H1 (cell line): ENCODE measurements around the gene JOSD2. TPM values are rescaled to one million over a fixed set of nuclear protein-coding genes. Genes with fewer than 3 reads are reported as not detected.
A peak's percentile ranks its signal among the peaks of the same experiment; 100 is the strongest.

Experiments used
- CTCF ChIA-PET: fragments of 300-600 bp; sonication (Branson Sonifier 250); formaldehyde crosslinking; loops from one replicate; lab custom pipeline; 2021; ENCODE audit not compliant: partially characterized antibody; lab: Charles Lee
- POLR2A ChIA-PET: fragments of 300-600 bp; sonication (Branson Sonifier 250); formaldehyde crosslinking; loops from one replicate; lab custom pipeline; 2021; ENCODE audit warnings: inconsistent platforms; ENCODE audit not compliant: partially characterized antibody; lab: Charles Lee
- DNase-seq, 2 experiments: peaks; one replicate each; pipeline versions ENCODE4 v3.0.0 to v3.0.0-alpha.2; 2010 to 2022; ENCODE audit warnings: low spot score in 2 of 2, low read depth in 1 of 2, mixed read lengths in 1 of 2
- FAIRE-seq: peaks from 2 replicates; lab custom pipeline; 2011; peaks lifted over from hg19 to GRCh38; lab: Jason Lieb, UNC
- H2AFZ ChIP-seq: 2 replicates; pipeline ENCODE4 v1.8.1; 2012; ENCODE audit warnings: low read length, inconsistent platforms
- H2AK5ac ChIP-seq: 2 replicates; pipeline ENCODE4 v1.6.1; 2013; ENCODE audit warnings: low read depth, low read length
- H2BK120ac ChIP-seq: replicated peaks from 2 replicates; pipeline ENCODE3; 2013; ENCODE audit warnings: low read depth, low read length, inconsistent platforms
- H2BK12ac ChIP-seq: 2 replicates; pipeline ENCODE4 v1.6.1; 2013; ENCODE audit warnings: low read depth, low read length
- H2BK15ac ChIP-seq: 2 replicates; pipeline ENCODE4 v1.6.1; 2013; ENCODE audit warnings: low read length
- H2BK20ac ChIP-seq: 2 replicates; pipeline ENCODE4 v1.6.1; 2013; ENCODE audit warnings: low read length
- H2BK5ac ChIP-seq: 2 replicates; pipeline ENCODE4 v1.6.1; 2013; ENCODE audit warnings: low read depth, low read length
- H3K14ac ChIP-seq: 2 replicates; pipeline ENCODE4 v1.6.1; 2013; ENCODE audit warnings: inconsistent platforms; ENCODE audit not compliant: insufficient read length
- H3K18ac ChIP-seq: 2 replicates; pipeline ENCODE4 v1.6.1; 2013; ENCODE audit warnings: low read length; ENCODE audit errors: extremely low read depth
- H3K23ac ChIP-seq: 2 replicates; pipeline ENCODE4 v1.6.1; 2013; ENCODE audit warnings: inconsistent platforms; ENCODE audit not compliant: insufficient read length
- H3K23me2 ChIP-seq: 2 replicates; pipeline ENCODE4 v1.6.1; 2013; ENCODE audit warnings: low read depth, low read length
- H3K27ac ChIP-seq: 2 replicates; pipeline ENCODE4 v1.6.1; 2011; ENCODE audit warnings: low read depth, low read length, inconsistent platforms
- H3K27me3 ChIP-seq, 4 experiments: replicated peaks in 1 of 4; 1 replicate in 1 of 4; 2 replicates in 3 of 4; pipeline versions ENCODE4 v1.6.1 to v1.8.1; 2011 to 2013; ENCODE audit warnings: low read length in 3 of 4, mild to moderate bottlenecking in 3 of 4, inconsistent platforms in 2 of 4, mixed read lengths in 2 of 4, moderate library complexity in 1 of 4; ENCODE audit not compliant: control insufficient read depth in 3 of 4, insufficient read depth in 3 of 4; ENCODE audit errors: extremely low read depth in 1 of 4
- H3K36me3 ChIP-seq, 4 experiments: 2 replicates each; pipeline versions ENCODE4 v1.6.1 to v1.8.1; 2011 to 2013; ENCODE audit warnings: mild to moderate bottlenecking in 4 of 4, low read length in 3 of 4, moderate library complexity in 2 of 4, control low read depth in 1 of 4, inconsistent platforms in 1 of 4; ENCODE audit not compliant: insufficient read depth in 4 of 4, control insufficient read depth in 2 of 4
- H3K4ac ChIP-seq: replicated peaks from 2 replicates; pipeline ENCODE3; 2013; ENCODE audit warnings: low read length, low read depth, mixed read lengths, inconsistent platforms; ENCODE audit not compliant: insufficient read length
- H3K4me1 ChIP-seq, 4 experiments: replicated peaks in 1 of 4; 1 replicate in 1 of 4; 2 replicates in 3 of 4; pipeline versions ENCODE4 v1.6.1 to v1.8.1; 2011 to 2013; ENCODE audit warnings: low read length in 3 of 4, inconsistent platforms in 2 of 4, mixed read lengths in 1 of 4; ENCODE audit not compliant: insufficient read depth in 4 of 4, control insufficient read depth in 3 of 4
- H3K4me2 ChIP-seq, 2 experiments: 2 replicates each; pipeline versions ENCODE4 v1.6.1 to v1.8.1; 2011 to 2013; ENCODE audit warnings: low read depth in 2 of 2, low read length in 2 of 2, control low read depth in 1 of 2, inconsistent platforms in 1 of 2, mild to moderate bottlenecking in 1 of 2; ENCODE audit not compliant: insufficient read depth in 1 of 2
- H3K4me3 ChIP-seq, 4 experiments: fragments of 200-600, 300-600 bp in 1 of 4; sonication (generic), shearing (Covaris generic), sonication (Bioruptor Twin) in 1 of 4; 2 replicates each; pipeline versions ENCODE4 v1.5.1 to v1.8.1; 2011 to 2016; ENCODE audit warnings: low read length in 4 of 4, low read depth in 3 of 4, control low read depth in 2 of 4, inconsistent platforms in 2 of 4, mild to moderate bottlenecking in 2 of 4, mixed read lengths in 1 of 4, moderate library complexity in 1 of 4; ENCODE audit not compliant: insufficient read depth in 2 of 4; ENCODE audit errors: extremely low read depth in 1 of 4
- H3K56ac ChIP-seq: replicated peaks from 2 replicates; pipeline ENCODE3; 2013; ENCODE audit warnings: low read depth, mild to moderate bottlenecking, mixed read lengths, low read length, inconsistent platforms; ENCODE audit not compliant: insufficient read length
- H3K79me1 ChIP-seq: 2 replicates; pipeline ENCODE4 v1.6.1; 2013; ENCODE audit warnings: low read depth, low read length, control low read depth
- H3K79me2 ChIP-seq, 2 experiments: 2 replicates each; pipeline versions ENCODE4 v1.6.1 to v1.8.1; 2012 to 2013; ENCODE audit warnings: low read length in 2 of 2, mild to moderate bottlenecking in 2 of 2, inconsistent platforms in 1 of 2; ENCODE audit not compliant: insufficient read depth in 2 of 2, control insufficient read depth in 1 of 2
- H3K9ac ChIP-seq, 4 experiments: replicated peaks in 1 of 4; 1 replicate in 1 of 4; 2 replicates in 3 of 4; pipeline versions ENCODE4 v1.6.1 to v1.8.1; 2011 to 2013; ENCODE audit warnings: low read depth in 3 of 4, low read length in 3 of 4, control low read depth in 2 of 4, mild to moderate bottlenecking in 2 of 4, moderate library complexity in 2 of 4, inconsistent platforms in 1 of 4; ENCODE audit errors: extremely low read depth in 1 of 4
- H3K9me3 ChIP-seq, 2 experiments: 2 replicates each; pipeline versions ENCODE4 v1.6.1 to v1.8.1; 2012 to 2013; ENCODE audit warnings: mild to moderate bottlenecking in 2 of 2, moderate library complexity in 2 of 2, control low read depth in 1 of 2, inconsistent platforms in 1 of 2, low read depth in 1 of 2, low read length in 1 of 2, mixed read lengths in 1 of 2; ENCODE audit not compliant: insufficient read depth in 2 of 2
- H4K20me1 ChIP-seq, 2 experiments: replicated peaks in 1 of 2; 2 replicates each; pipeline versions ENCODE3 to v1.8.1; 2011 to 2013; ENCODE audit warnings: inconsistent platforms in 2 of 2, low read length in 2 of 2, mild to moderate bottlenecking in 1 of 2; ENCODE audit not compliant: insufficient read depth in 2 of 2, control insufficient read depth in 1 of 2
- H4K5ac ChIP-seq: 2 replicates; pipeline ENCODE4 v1.6.1; 2013; ENCODE audit warnings: low read length, low read depth, mixed read lengths, inconsistent platforms; ENCODE audit not compliant: insufficient read length
- H4K8ac ChIP-seq: 2 replicates; pipeline ENCODE4 v1.8.0; 2013; ENCODE audit warnings: mild to moderate bottlenecking, moderate library complexity, low read length, inconsistent platforms; ENCODE audit not compliant: insufficient read depth; ENCODE audit errors: extremely low read depth
- H4K91ac ChIP-seq: replicated peaks from 2 replicates; pipeline ENCODE3; 2013; ENCODE audit warnings: low read length, mixed read lengths, inconsistent platforms; ENCODE audit not compliant: insufficient read length
- ASH2L ChIP-seq: fragments of 200-600, 300-600 bp; sonication (generic); IDR thresholded peaks from one replicate; pipeline ENCODE4 v1.7.1; 2017; ENCODE audit warnings: low read length
- BRCA1 ChIP-seq: IDR thresholded peaks from 2 replicates; pipeline ENCODE4 v1.6.1; 2012; ENCODE audit warnings: low read depth, low read length, improper control_type of control experiment
- CBX5 ChIP-seq: fragments of 300-800, 300-1000 bp; sonication (generic); IDR thresholded peaks from 2 replicates; pipeline ENCODE4 v1.7.1; 2016; ENCODE audit warnings: antibody characterized with exemption, low read length, low read depth
- CHD2 ChIP-seq: IDR thresholded peaks from 2 replicates; pipeline ENCODE4 v1.6.1; 2012; ENCODE audit warnings: low read length, improper control_type of control experiment
- CREB1 ChIP-seq: IDR thresholded peaks from 2 replicates; pipeline ENCODE4 v1.6.1; 2012; ENCODE audit warnings: inconsistent platforms
- E2F6 ChIP-seq: IDR thresholded peaks from 2 replicates; pipeline ENCODE4 v1.6.1; 2012; ENCODE audit warnings: inconsistent platforms
- EGR1 ChIP-seq: IDR thresholded peaks from 2 replicates; pipeline ENCODE4 v1.6.1; 2011; ENCODE audit warnings: low read depth, low read length, borderline replicate concordance
- EZH2 ChIP-seq: fragments of 200-600 bp; sonication (generic); IDR thresholded peaks from 2 replicates; pipeline ENCODE4 v1.7.1; 2012; ENCODE audit warnings: low read depth, mild to moderate bottlenecking, moderate library complexity, low read length, inconsistent platforms; ENCODE audit not compliant: severe bottlenecking
- FOSL1 ChIP-seq: IDR thresholded peaks from 2 replicates; pipeline ENCODE4 v1.6.1; 2011; ENCODE audit warnings: mild to moderate bottlenecking, low read depth, low read length, moderate library complexity; ENCODE audit not compliant: insufficient read depth
- HDAC2 ChIP-seq, 2 experiments: fragments of 300-600 bp in 1 of 2; sonication (generic) in 1 of 2; IDR thresholded peaks; 2 replicates each; pipeline ENCODE4 v1.6.1; 2011 to 2012; ENCODE audit warnings: low read depth in 2 of 2, low read length in 2 of 2, mild to moderate bottlenecking in 2 of 2, moderate library complexity in 2 of 2, borderline replicate concordance in 1 of 2, inconsistent platforms in 1 of 2
- MAX ChIP-seq: IDR thresholded peaks from 2 replicates; pipeline ENCODE4 v1.6.1; 2012; ENCODE audit warnings: inconsistent platforms
- SP2 ChIP-seq: IDR thresholded peaks from 2 replicates; pipeline ENCODE4 v1.6.1; 2012; ENCODE audit warnings: mild to moderate bottlenecking, low read length, inconsistent platforms
- WGBS, 2 experiments: shearing (Covaris generic) in 1 of 2; methylation state at CpG; one replicate each; pipeline versions ENCODE4 v1.1.6 to v1.1.7; 2013 to 2015; ENCODE audit warnings: low lambda C conversion rate in 2 of 2, mixed read lengths in 2 of 2, inconsistent platforms in 1 of 2, low coverage in 1 of 2, missing lambda C conversion rate in 1 of 2; ENCODE audit not compliant: insufficient replicate concordance in 2 of 2, insufficient coverage in 1 of 2, insufficient read length in 1 of 2; ENCODE audit errors: extremely low coverage in 1 of 2, missing lambda C conversion rate in 1 of 2; 5-methylcytosine and 5-hydroxymethylcytosine counted together
- polyA plus RNA-seq, 7 experiments: library from polyadenylated mRNA; depleted of rRNA in 3 of 7; stranded (reverse) in 5 of 7; unstranded in 2 of 7; fragments of >200 nt in 5 of 7; fragments of 200-250 nt in 2 of 7; gene quantifications; 1 replicate in 5 of 7; 2 replicates in 1 of 7; 4 replicates in 1 of 7; pipeline versions ENCODE4 v1.2.1 to v1.2.3, GENCODE V29; 2011 to 2013; ENCODE audit warnings: missing spikeins in 2 of 7, mixed read lengths in 2 of 7
- total RNA-seq: library from RNA; stranded (reverse); fragmentation: NEBNext Ultra II Directional; extraction: Animal tissue kit (Norgen Biotek cat#: 25700); gene quantifications from 2 replicates; pipeline ENCODE4 v1.2.1, GENCODE V29; 2021

Gene JOSD2
- total and polyA plus RNA-seq, 2 of the 8 experiments (the other 6 are each of a cell fraction or from before 2014, with no cell fraction given), result 1.9 to 6.6 TPM

GRCh38 chr19:50498219-50499056 is 12.6 kb downstream of the JOSD2 start:
- Histone ChIP-seq H2BK12ac (peak overlapping the region; percentile 17; the same call in 1 of the 2 replicates), H3K36me3 (no peaks in the 10 kb centered on the region), H4K8ac (no peak overlapping the region), H3K18ac (no peak overlapping the region), H3K4me1 (peaks cover 0 to 9% (median 3%) of the 10 kb centered on the region in 4 experiments; a peak in 5 of 7 replicates), H3K79me2 (no peaks in the 10 kb centered on the region), H3K56ac (no peak overlapping the region), H2BK5ac (no peak overlapping the region), H3K27me3 (peaks cover 1 to 51% (median 47%) of the 10 kb centered on the region in 4 experiments), H3K4me2 (no peak overlapping the region), H2BK15ac (no peak overlapping the region), H3K79me1 (no peaks in the 10 kb centered on the region), H4K20me1 (no peaks in the 10 kb centered on the region), H3K23ac (no peak overlapping the region), H3K23me2 (peaks cover 3% of the 10 kb centered on the region; the same call in 1 of the 2 replicates), H3K9ac (no peak overlapping the region), H4K91ac (no peak overlapping the region), H2BK120ac (no peak overlapping the region), H3K14ac (no peak overlapping the region), H3K4ac (no peak overlapping the region), H3K9me3 (no peaks in the 10 kb centered on the region), H3K27ac (no peak overlapping the region), H3K4me3 (no peak overlapping the region), H4K5ac (no peak overlapping the region), H2BK20ac (no peak overlapping the region), H2AFZ (no peak overlapping the region), H2AK5ac (no peak overlapping the region)
- FAIRE-seq (no peak), DNase-seq (no peak)
- ChIA-PET CTCF (no interaction called here), POLR2A (no interaction called here)
- 20 to 57% methylated on average over 1 to 11 of the region's 11 CpGs for WGBS, 2 experiments
- TF ChIP-seq ASH2L (no peak), CHD2 (no peak), MAX (no peak), SP2 (no peak), CREB1 (no peak), EGR1 (no peak), E2F6 (no peak), CBX5 (no peak), EZH2 (no peak), BRCA1 (no peak), FOSL1 (no peak), HDAC2 (IDR thresholded peaks at IDR 0.05; ENCODE audit: borderline replicate concordance in 1 of 2, low read depth in 2 of 2, low read length in 2 of 2) (no peak)
